ENCODE results near the gene ZBTB38. TPM values are rescaled to one million over a fixed set of nuclear protein-coding genes. Genes with fewer than 3 reads are reported as not detected.

The ZBTB38 gene
- total RNA-seq, 4 donors from 2014 or later = 160 to 415 (median 232) TPM

GRCh38 chr3:141388395-141388794 lies 20.1 kb downstream of the ZBTB38 start:
- ATAC-seq = no peak
- DNase-seq = no peak
- H3K27ac ChIP-seq = no peak overlapping the region
- no peak for TF ChIP-seq CTCF (IDR thresholded peaks at IDR 0.05 in 4 of 5, conservative IDR thresholded peaks at IDR 0.05 in 1 of 5)
- TF ChIP-seq POLR2A (IDR thresholded peaks at IDR 0.05) = no peak
- H3K4me1 ChIP-seq = peaks cover 0 to 3% of the 10 kb centered on the region in 2 donors
- in situ Hi-C loops (cut with MboI; ENCODE audit: low sequenced_read_pairs in 4 of 4) (no loop called here), intact Hi-C loops (cut with DNase I; ENCODE audit: low total_unique reads) (no loop called here)
- no peak overlapping the region for H3K4me3 ChIP-seq
- no peaks in the 10 kb centered on the region for H3K36me3 ChIP-seq
- H3K9me3 ChIP-seq = no peaks in the 10 kb centered on the region
- no peaks in the 10 kb centered on the region for H3K27me3 ChIP-seq

GRCh38 chr3:141388823-141389621 lies 20.7 kb downstream of the ZBTB38 start:
- ATAC-seq (no peak), DNase-seq (no peak)
- in situ Hi-C loops (cut with MboI; ENCODE audit: low sequenced_read_pairs in 4 of 4) = no loop called here
- no peak for TF ChIP-seq CTCF (IDR thresholded peaks at IDR 0.05 in 4 of 5, conservative IDR thresholded peaks at IDR 0.05 in 1 of 5)
- no peak for TF ChIP-seq POLR2A (IDR thresholded peaks at IDR 0.05)
- Histone ChIP-seq H3K27me3 (no peaks in the 10 kb centered on the region), H3K4me3 (no peak overlapping the region), H3K27ac (no peak overlapping the region), H3K9me3 (no peaks in the 10 kb centered on the region), H3K4me1 (peaks cover 0 to 3% of the 10 kb centered on the region in 2 donors), H3K36me3 (no peaks in the 10 kb centered on the region)
- intact Hi-C loops (cut with DNase I; ENCODE audit: low total_unique reads) = no loop called here

- H3K27me3 ChIP-seq = no peaks in the 10 kb centered on the region
- H3K36me3 ChIP-seq = no peaks in the 10 kb centered on the region
- DNase-seq = no peak
- no peak overlapping the region for H3K27ac ChIP-seq
- intact Hi-C loops (cut with DNase I; ENCODE audit: low total_unique reads) = no loop called here
- no peak overlapping the region for H3K4me3 ChIP-seq
- TF ChIP-seq CTCF (IDR thresholded peaks at IDR 0.05 in 4 of 5, conservative IDR thresholded peaks at IDR 0.05 in 1 of 5) = no peak
- no peak for TF ChIP-seq POLR2A (IDR thresholded peaks at IDR 0.05)
- no peaks in the 10 kb centered on the region for H3K9me3 ChIP-seq
- in situ Hi-C loops (cut with MboI; ENCODE audit: low sequenced_read_pairs in 4 of 4) = no loop called here
- H3K4me1 ChIP-seq = peaks cover 0 to 3% of the 10 kb centered on the region in 2 donors
- ATAC-seq = no peak
Measured at GRCh38 chr3:141389703-141390102, 21.4 kb downstream of the ZBTB38 start.

- Histone ChIP-seq H3K9me3 (no peaks in the 10 kb centered on the region), H3K4me3 (no peak overlapping the region), H3K4me1 (peaks cover 0 to 3% of the 10 kb centered on the region in 2 donors), H3K27ac (no peak overlapping the region), H3K36me3 (no peaks in the 10 kb centered on the region), H3K27me3 (no peaks in the 10 kb centered on the region)
- in situ Hi-C loops (cut with MboI; ENCODE audit: low sequenced_read_pairs in 4 of 4) = no loop called here
- intact Hi-C loops (cut with DNase I; ENCODE audit: low total_unique reads) = no loop called here
- DNase-seq = no peak
- ATAC-seq = no peak
- TF ChIP-seq CTCF (IDR thresholded peaks at IDR 0.05 in 4 of 5, conservative IDR thresholded peaks at IDR 0.05 in 1 of 5) (no peak), POLR2A (IDR thresholded peaks at IDR 0.05) (no peak)
Measured at GRCh38 chr3:141390747-141391146, 22.4 kb downstream of the ZBTB38 start.
